ENCODE measurements around the gene DPF3.

The DPF3 gene

GRCh38 chr14:72903716-72904115, 9.8 kb upstream of the DPF3 start:
- Histone ChIP-seq H3K4me1 (ENCODE audit: control insufficient read depth, low read depth, low read length) (peaks cover 5% of the 10 kb centered on the region), H3K36me3 (ENCODE audit: control insufficient read depth, low read depth, low read length) (no peaks in the 10 kb centered on the region), H3K27ac (ENCODE audit: low read length) (no peak overlapping the region), H3K27me3 (ENCODE audit: control insufficient read depth, insufficient read depth, low read length) (no peaks in the 10 kb centered on the region), H3K9me3 (ENCODE audit: control insufficient read depth, low read depth, low read length) (no peaks in the 10 kb centered on the region), H3K9ac (ENCODE audit: low read length) (no peak overlapping the region), H3K4me3 (ENCODE audit: low read length) (no peak overlapping the region)

- Histone ChIP-seq H3K36me3 (ENCODE audit: control insufficient read depth, low read depth, low read length) (no peaks in the 10 kb centered on the region), H3K4me1 (ENCODE audit: control insufficient read depth, low read depth, low read length) (peaks cover 2% of the 10 kb centered on the region), H3K27me3 (ENCODE audit: control insufficient read depth, insufficient read depth, low read length) (no peaks in the 10 kb centered on the region), H3K9me3 (ENCODE audit: control insufficient read depth, low read depth, low read length) (no peaks in the 10 kb centered on the region), H3K4me3 (ENCODE audit: low read length) (no peak overlapping the region), H3K27ac (ENCODE audit: low read length) (no peak overlapping the region), H3K9ac (ENCODE audit: low read length) (no peak overlapping the region)
Measured at GRCh38 chr14:72902801-72903530, 9.1 kb upstream of the DPF3 start.

- Histone ChIP-seq H3K4me3 (ENCODE audit: low read length) (no peak overlapping the region), H3K9me3 (ENCODE audit: control insufficient read depth, low read depth, low read length) (no peaks in the 10 kb centered on the region), H3K9ac (ENCODE audit: low read length) (no peak overlapping the region), H3K36me3 (ENCODE audit: control insufficient read depth, low read depth, low read length) (no peaks in the 10 kb centered on the region), H3K27me3 (ENCODE audit: control insufficient read depth, insufficient read depth, low read length) (peaks cover 12% of the 10 kb centered on the region), H3K4me1 (ENCODE audit: control insufficient read depth, low read depth, low read length) (no peaks in the 10 kb centered on the region), H3K27ac (ENCODE audit: low read length) (no peak overlapping the region)
Measured at GRCh38 chr14:72901361-72901760, 7.5 kb upstream of the DPF3 start.

- Histone ChIP-seq H3K4me1 (ENCODE audit: control insufficient read depth, low read depth, low read length) (peaks cover 7% of the 10 kb centered on the region), H3K9me3 (ENCODE audit: control insufficient read depth, low read depth, low read length) (no peaks in the 10 kb centered on the region), H3K4me3 (ENCODE audit: low read length) (no peak overlapping the region), H3K27me3 (ENCODE audit: control insufficient read depth, insufficient read depth, low read length) (peaks cover 39% of the 10 kb centered on the region), H3K27ac (ENCODE audit: low read length) (no peak overlapping the region), H3K36me3 (ENCODE audit: control insufficient read depth, low read depth, low read length) (no peaks in the 10 kb centered on the region), H3K9ac (ENCODE audit: low read length) (no peak overlapping the region)
Measured at GRCh38 chr14:72898448-72898847, 4.5 kb upstream of the DPF3 start.

- H3K27me3 ChIP-seq (ENCODE audit: control insufficient read depth, insufficient read depth, low read length): peaks cover 72% of the 10 kb centered on the region
Measured at GRCh38 chr14:72894623-72895378, 900 bp upstream of the DPF3 start.

GRCh38 chr14:72894323-72894622, 372 bp upstream of the DPF3 start:
- H3K4me1 ChIP-seq (ENCODE audit: control insufficient read depth, low read depth, low read length): peaks cover 28% of the 10 kb centered on the region
- no peaks in the 10 kb centered on the region for H3K9me3 ChIP-seq (ENCODE audit: control insufficient read depth, low read depth, low read length)
- H3K27me3 ChIP-seq (ENCODE audit: control insufficient read depth, insufficient read depth, low read length): peaks cover 78% of the 10 kb centered on the region
- H3K9ac ChIP-seq (ENCODE audit: low read length): no peak overlapping the region
- H3K36me3 ChIP-seq (ENCODE audit: control insufficient read depth, low read depth, low read length): no peaks in the 10 kb centered on the region
- H3K4me3 ChIP-seq (ENCODE audit: low read length): peak overlapping the region; percentile 92
- no peak overlapping the region for H3K27ac ChIP-seq (ENCODE audit: low read length)

More at GRCh38 chr14:72894623-72895378, 900 bp upstream of the DPF3 start:
- H3K4me1 ChIP-seq (ENCODE audit: control insufficient read depth, low read depth, low read length): peaks cover 27% of the 10 kb centered on the region
- H3K27ac ChIP-seq (ENCODE audit: low read length): no peak overlapping the region
- H3K9ac ChIP-seq (ENCODE audit: low read length): no peak overlapping the region
- peak overlapping the region; percentile 92 for H3K4me3 ChIP-seq (ENCODE audit: low read length)
- H3K9me3 ChIP-seq (ENCODE audit: control insufficient read depth, low read depth, low read length): no peaks in the 10 kb centered on the region
- no peaks in the 10 kb centered on the region for H3K36me3 ChIP-seq (ENCODE audit: control insufficient read depth, low read depth, low read length)

- H3K9me3 ChIP-seq (ENCODE audit: control insufficient read depth, low read depth, low read length): no peaks in the 10 kb centered on the region
- peak overlapping the region; percentile 92 for H3K4me3 ChIP-seq (ENCODE audit: low read length)
- no peaks in the 10 kb centered on the region for H3K36me3 ChIP-seq (ENCODE audit: control insufficient read depth, low read depth, low read length)
- H3K27ac ChIP-seq (ENCODE audit: low read length): no peak overlapping the region
- H3K4me1 ChIP-seq (ENCODE audit: control insufficient read depth, low read depth, low read length): peaks cover 35% of the 10 kb centered on the region
- H3K9ac ChIP-seq (ENCODE audit: low read length): no peak overlapping the region
- peaks cover 82% of the 10 kb centered on the region for H3K27me3 ChIP-seq (ENCODE audit: control insufficient read depth, insufficient read depth, low read length)
Measured at GRCh38 chr14:72892879-72893635, 844 bp downstream of the DPF3 start.

- Histone ChIP-seq H3K4me1 (ENCODE audit: control insufficient read depth, low read depth, low read length) (peaks cover 42% of the 10 kb centered on the region), H3K4me3 (ENCODE audit: low read length) (peak overlapping the region; percentile 92), H3K36me3 (ENCODE audit: control insufficient read depth, low read depth, low read length) (no peaks in the 10 kb centered on the region), H3K27me3 (ENCODE audit: control insufficient read depth, insufficient read depth, low read length) (peaks cover 79% of the 10 kb centered on the region), H3K9me3 (ENCODE audit: control insufficient read depth, low read depth, low read length) (no peaks in the 10 kb centered on the region), H3K27ac (ENCODE audit: low read length) (no peak overlapping the region), H3K9ac (ENCODE audit: low read length) (no peak overlapping the region)
Measured at GRCh38 chr14:72892103-72892878, 1.6 kb downstream of the DPF3 start.

GRCh38 chr14:72891666-72892102, 2.2 kb downstream of the DPF3 start:
- Histone ChIP-seq H3K4me3 (ENCODE audit: low read length) (peak overlapping the region; percentile 92), H3K27ac (ENCODE audit: low read length) (no peak overlapping the region), H3K9ac (ENCODE audit: low read length) (no peak overlapping the region), H3K27me3 (ENCODE audit: control insufficient read depth, insufficient read depth, low read length) (peaks cover 73% of the 10 kb centered on the region), H3K36me3 (ENCODE audit: control insufficient read depth, low read depth, low read length) (no peaks in the 10 kb centered on the region), H3K9me3 (ENCODE audit: control insufficient read depth, low read depth, low read length) (no peaks in the 10 kb centered on the region), H3K4me1 (ENCODE audit: control insufficient read depth, low read depth, low read length) (peaks cover 44% of the 10 kb centered on the region)

- peaks cover 37% of the 10 kb centered on the region for H3K4me1 ChIP-seq (ENCODE audit: control insufficient read depth, low read depth, low read length)
- no peak overlapping the region for H3K27ac ChIP-seq (ENCODE audit: low read length)
- H3K9ac ChIP-seq (ENCODE audit: low read length): no peak overlapping the region
- H3K9me3 ChIP-seq (ENCODE audit: control insufficient read depth, low read depth, low read length): no peaks in the 10 kb centered on the region
- peaks cover 50% of the 10 kb centered on the region for H3K27me3 ChIP-seq (ENCODE audit: control insufficient read depth, insufficient read depth, low read length)
- H3K4me3 ChIP-seq (ENCODE audit: low read length): no peak overlapping the region
- H3K36me3 ChIP-seq (ENCODE audit: control insufficient read depth, low read depth, low read length): no peaks in the 10 kb centered on the region
Measured at GRCh38 chr14:72889366-72889765, 4.5 kb downstream of the DPF3 start.

- Histone ChIP-seq H3K9ac (ENCODE audit: low read length) (no peak overlapping the region), H3K27ac (ENCODE audit: low read length) (no peak overlapping the region), H3K9me3 (ENCODE audit: control insufficient read depth, low read depth, low read length) (no peaks in the 10 kb centered on the region), H3K27me3 (ENCODE audit: control insufficient read depth, insufficient read depth, low read length) (peaks cover 46% of the 10 kb centered on the region), H3K36me3 (ENCODE audit: control insufficient read depth, low read depth, low read length) (no peaks in the 10 kb centered on the region), H3K4me3 (ENCODE audit: low read length) (no peak overlapping the region), H3K4me1 (ENCODE audit: control insufficient read depth, low read depth, low read length) (peaks cover 37% of the 10 kb centered on the region)
Measured at GRCh38 chr14:72888636-72889201, 5.2 kb downstream of the DPF3 start.

Measured in iPS-18a (cell line).